ENCODE data around the gene GRXCR1.

GRCh38 chr4:42928582-42928981, 36.1 kb downstream of the GRXCR1 start:
- no peak for TF ChIP-seq EZH2phosphoT487 (IDR thresholded peaks at IDR 0.05; ENCODE audit: low read depth)
- no peak for TF ChIP-seq CTCF (IDR thresholded peaks at IDR 0.05; ENCODE audit: low read depth, low read length)
